Measurements from ENCODE around the gene BRD3.

BRD3 gene

GRCh38 chr9:134033516-134034214 is 34.2 kb downstream of the BRD3 start:
- TF ChIP-seq CTCF (IDR thresholded peaks at IDR 0.05; ENCODE audit: low read depth, low read length): no peak
- DNase-seq (ENCODE audit: extremely low read depth, low read depth): no peak

GRCh38 chr9:134032456-134033222 is 35.2 kb downstream of the BRD3 start:
- TF ChIP-seq CTCF (IDR thresholded peaks at IDR 0.05; ENCODE audit: low read depth, low read length): no peak
- DNase-seq (ENCODE audit: extremely low read depth, low read depth): no peak

GRCh38 chr9:134031783-134032182 is 36.0 kb downstream of the BRD3 start:
- no peak for TF ChIP-seq CTCF (IDR thresholded peaks at IDR 0.05; ENCODE audit: low read depth, low read length)
- no peak for DNase-seq (ENCODE audit: extremely low read depth, low read depth)

- TF ChIP-seq CTCF (IDR thresholded peaks at IDR 0.05; ENCODE audit: low read depth, low read length): no peak
- no peak for DNase-seq (ENCODE audit: extremely low read depth, low read depth)
These were observed 36.9 kb downstream of the BRD3 start for GRCh38 chr9:134030821-134031470.

DNA sequence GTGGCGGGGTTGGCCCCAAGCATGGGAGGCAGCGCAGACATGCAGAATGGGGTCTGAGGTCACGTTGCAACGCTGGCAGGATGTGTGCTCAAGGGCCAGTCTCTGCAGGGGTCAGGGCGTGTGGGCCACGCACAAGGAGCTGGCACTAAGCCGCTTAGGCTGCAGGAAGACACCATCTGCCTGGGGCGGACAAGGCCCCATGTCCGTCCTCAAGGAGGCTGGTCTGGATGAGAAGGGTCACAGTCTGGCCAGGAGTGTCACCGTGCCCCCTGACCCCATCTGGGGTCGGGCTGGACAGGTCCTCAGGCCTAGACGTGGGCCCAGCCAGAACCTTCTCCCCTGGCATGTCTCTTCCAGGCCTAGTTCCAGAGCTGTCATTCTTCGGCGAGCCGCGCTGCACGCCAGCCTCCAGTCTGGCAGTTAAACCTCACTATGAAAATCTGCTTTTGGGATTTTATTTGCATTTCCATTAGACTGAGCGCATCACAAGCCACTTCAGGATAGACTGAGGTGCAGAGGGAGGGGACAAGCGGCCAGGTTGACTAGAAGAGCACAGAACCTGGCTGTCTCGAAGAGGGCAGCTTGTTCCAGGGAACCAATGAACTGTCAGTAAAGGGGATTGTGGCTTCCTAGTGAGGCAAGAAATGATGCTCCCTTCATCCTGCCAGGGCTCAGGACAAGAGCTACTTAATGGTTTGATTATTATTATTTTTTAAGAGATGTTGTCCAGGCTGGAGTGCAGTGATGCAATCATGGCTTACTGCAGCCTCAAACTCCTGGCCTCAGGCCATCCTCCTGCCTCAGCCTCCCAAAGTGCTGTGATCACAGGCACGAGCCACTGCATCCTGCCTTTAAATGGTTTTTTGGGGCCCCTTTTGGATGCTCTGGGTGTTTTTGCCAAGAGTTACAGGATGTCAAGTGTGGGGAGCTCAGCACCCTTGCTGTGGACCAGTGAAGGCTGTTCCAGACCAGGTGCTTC is 38.3 kb downstream of the BRD3 start:
- TF ChIP-seq CTCF (IDR thresholded peaks at IDR 0.05; ENCODE audit: low read depth, low read length): no peak
- no peak for DNase-seq (ENCODE audit: extremely low read depth, low read depth)

GRCh38 chr9:134028575-134029247 is 39.1 kb downstream of the BRD3 start:
- TF ChIP-seq CTCF (IDR thresholded peaks at IDR 0.05; ENCODE audit: low read depth, low read length): no peak
- no peak for DNase-seq (ENCODE audit: extremely low read depth, low read depth)

Data from AG09319 (cell line).